GM20000 (cell line): ENCODE data around the gene TMEM125.

Experiments used
- DNase-seq: peaks from one replicate; pipeline ENCODE4 v3.0.0; 2012; ENCODE audit warnings: low spot score
- CTCF ChIP-seq: IDR thresholded peaks from 2 replicates; pipeline ENCODE4 v1.5.1; 2012; ENCODE audit warnings: mild to moderate bottlenecking, control low read depth; ENCODE audit errors: extremely low read depth, missing control alignments

TMEM125 gene

GRCh38 chr1:43274804-43275180 lies 5.0 kb downstream of the TMEM125 start:
- no peak for DNase-seq
- TF ChIP-seq CTCF, result no peak

GRCh38 chr1:43275826-43276620 lies 6.2 kb downstream of the TMEM125 start:
- no peak for DNase-seq
- TF ChIP-seq CTCF, result no peak

GRCh38 chr1:43276673-43277072 lies 6.9 kb downstream of the TMEM125 start:
- no peak for TF ChIP-seq CTCF
- no peak for DNase-seq

GRCh38 chr1:43277116-43277876 lies 7.5 kb downstream of the TMEM125 start:
- no peak for DNase-seq
- TF ChIP-seq CTCF, result no peak

- no peak for TF ChIP-seq CTCF
- no peak for DNase-seq
These were observed 9.4 kb downstream of the TMEM125 start for GRCh38 chr1:43279161-43279560.

- TF ChIP-seq CTCF, result no peak
- no peak for DNase-seq
These were observed 9.9 kb downstream of the TMEM125 start for GRCh38 chr1:43279666-43280065.

- no peak for DNase-seq
- TF ChIP-seq CTCF, result no peak
These were observed 10.9 kb downstream of the TMEM125 start for GRCh38 chr1:43280692-43281091.
